Superior temporal gyrus (tissue), 1 donor: ENCODE measurements around the gene AIPL1.

ENCODE experiments used
- DNase-seq: peaks from one replicate; pipeline ENCODE4 v3.0.0-alpha.2; 2016; ENCODE audit errors: extremely low spot score

Gene AIPL1

DNA sequence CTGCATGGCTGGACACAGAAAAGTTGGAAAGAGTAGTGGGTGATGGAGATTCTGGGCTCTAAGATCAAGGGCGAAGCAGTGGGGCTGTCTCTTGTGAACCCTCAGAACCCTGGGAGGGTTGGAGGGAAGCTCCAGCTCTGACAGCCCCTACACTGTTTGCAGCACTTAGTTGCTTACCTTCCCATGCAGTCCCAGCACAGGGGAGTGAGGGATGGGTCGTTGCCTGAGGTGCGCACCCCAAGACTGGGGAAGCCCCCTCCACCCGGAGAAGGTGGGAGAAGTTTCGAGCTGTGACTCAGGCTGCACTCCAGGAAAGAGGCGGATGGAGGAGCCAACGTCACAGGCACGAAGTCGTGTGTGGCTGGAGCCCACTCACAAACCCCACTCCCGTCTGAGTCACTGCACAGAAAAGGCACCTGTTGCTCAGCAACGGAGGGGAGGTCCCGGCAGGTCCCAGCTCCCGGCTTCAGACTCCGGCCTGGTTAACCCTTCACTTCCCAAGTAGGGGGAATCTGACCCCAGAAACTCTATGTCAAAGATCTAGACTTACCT is 60.1 kb downstream of the AIPL1 start:
- DNase-seq = no peak

DNA sequence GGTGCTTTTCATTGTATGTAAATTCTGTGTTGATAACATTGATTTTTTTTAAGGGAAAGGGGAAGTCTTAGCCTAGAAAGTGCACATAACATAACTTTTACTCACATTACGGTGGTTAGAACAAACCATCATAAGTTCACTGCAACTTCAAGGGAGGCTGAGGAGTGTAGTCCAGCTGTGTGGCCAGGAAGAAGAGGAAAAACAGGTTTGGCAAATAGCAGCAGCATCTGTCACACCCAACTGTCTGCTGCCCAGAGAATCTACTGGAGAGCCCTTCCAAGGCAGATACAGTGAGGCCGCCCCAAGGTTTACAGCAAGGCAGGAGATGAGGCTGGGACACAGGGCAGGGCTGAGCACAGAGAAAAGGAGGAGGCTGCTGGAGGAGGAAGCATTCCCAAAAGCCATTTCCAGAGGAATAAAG is 60.6 kb downstream of the AIPL1 start:
- no peak for DNase-seq
